HEK293 (cell line): ENCODE measurements around the gene NDC1.

Experiments
- CTCF ChIA-PET: fragments of 350-600 bp; formaldehyde crosslinking; extraction: SDS; loops from one replicate; lab custom pipeline; 2021; ENCODE audit warnings: antibody characterized with exemption; lab: Yijun Ruan, JAX
- POLR2A ChIA-PET: fragments of 300-600 bp; formaldehyde crosslinking; extraction: SDS; loops from one replicate; lab custom pipeline; 2020; ENCODE audit warnings: antibody characterized with exemption, inconsistent platforms; lab: Yijun Ruan, JAX
- H3K27ac ChIP-seq: fragments of 200-500 bp; sonication (Bioruptor generic); 2 replicates; pipeline ENCODE4 v1.5.1; 2014; ENCODE audit warnings: low read depth, low read length, control low read depth, inconsistent platforms; ENCODE audit errors: extremely low read depth
- H3K36me3 ChIP-seq, 2 experiments: fragments of 200-500 bp in 1 of 2; sonication (Bioruptor generic) in 1 of 2; 1 replicate in 1 of 2; 2 replicates in 1 of 2; pipeline ENCODE4 v1.5.1; 2014 to 2017; ENCODE audit warnings: inconsistent platforms in 2 of 2, low read length in 2 of 2; ENCODE audit not compliant: control insufficient read depth in 2 of 2, insufficient read depth in 1 of 2
- H3K4me1 ChIP-seq: fragments of 200-500 bp; sonication (Bioruptor generic); 2 replicates; pipeline ENCODE4 v1.5.1; 2014; ENCODE audit warnings: mild to moderate bottlenecking, low read length, inconsistent platforms; ENCODE audit not compliant: control insufficient read depth, insufficient read depth
- H3K4me3 ChIP-seq: 2 replicates; pipeline ENCODE4 v1.5.1; 2011; ENCODE audit warnings: low read depth, mild to moderate bottlenecking, control low read depth, low read length, moderate library complexity
- H3K9me3 ChIP-seq: fragments of 200-500 bp; sonication (Bioruptor generic); 2 replicates; pipeline ENCODE4 v1.5.1; 2014; ENCODE audit warnings: low read depth, low read length, inconsistent platforms; ENCODE audit not compliant: control insufficient read depth, insufficient read depth
- ELK4 ChIP-seq: IDR thresholded peaks from 2 replicates; pipeline ENCODE4 v1.6.1; 2011; ENCODE audit warnings: mild to moderate bottlenecking, low read depth, low read length, borderline replicate concordance
- GLI2 ChIP-seq: fragments of 450-650 bp; formaldehyde crosslinking; IDR thresholded peaks from 2 replicates; pipeline ENCODE4; 2017; ENCODE audit warnings: missing biosample characterization, missing genetic modification characterization, low read depth, borderline replicate concordance
- INSM2 ChIP-seq: fragments of 450-650 bp; formaldehyde crosslinking; IDR thresholded peaks from 2 replicates; pipeline ENCODE4 v1.5.1; 2016; ENCODE audit warnings: missing biosample characterization, missing genetic modification characterization
- KLF1 ChIP-seq: fragments of 450-650 bp; formaldehyde crosslinking; IDR thresholded peaks from 2 replicates; pipeline ENCODE4 v1.5.1; 2016; ENCODE audit warnings: missing biosample characterization, missing genetic modification characterization
- SCRT1 ChIP-seq: fragments of 450-650 bp; formaldehyde crosslinking; IDR thresholded peaks from 2 replicates; pipeline ENCODE4 v1.5.1; 2016; ENCODE audit warnings: missing biosample characterization, missing genetic modification characterization, borderline replicate concordance
- YY2 ChIP-seq: fragments of 450-650 bp; formaldehyde crosslinking; IDR thresholded peaks from 2 replicates; pipeline ENCODE4 v1.5.1; 2016; ENCODE audit warnings: missing biosample characterization, missing genetic modification characterization
- ZBTB1 ChIP-seq: fragments of 450-650 bp; formaldehyde crosslinking; IDR thresholded peaks from 2 replicates; pipeline ENCODE4 v1.5.1; 2016; ENCODE audit warnings: missing biosample characterization, missing genetic modification characterization
- ZBTB21 ChIP-seq: fragments of 450-650 bp; formaldehyde crosslinking; IDR thresholded peaks from 2 replicates; pipeline ENCODE4 v1.5.1; 2017; ENCODE audit warnings: missing biosample characterization, missing genetic modification characterization
- ZBTB7A ChIP-seq: fragments of 450-650 bp; formaldehyde crosslinking; IDR thresholded peaks from 2 replicates; pipeline ENCODE4 v1.5.1; 2016; ENCODE audit warnings: low read depth, missing biosample characterization, missing genetic modification characterization
- ZFHX2 ChIP-seq: fragments of 450-650 bp; formaldehyde crosslinking; conservative IDR thresholded peaks from 2 replicates; pipeline ENCODE4 v1.5.1; 2016; ENCODE audit warnings: missing biosample characterization, missing genetic modification characterization
- ZFP69B ChIP-seq: fragments of 450-650 bp; formaldehyde crosslinking; IDR thresholded peaks from 2 replicates; pipeline ENCODE4 v1.5.1; 2016; ENCODE audit warnings: missing biosample characterization, missing genetic modification characterization
- ZNF133 ChIP-seq: fragments of 450-650 bp; formaldehyde crosslinking; IDR thresholded peaks from 2 replicates; pipeline ENCODE4 v1.5.1; 2016; ENCODE audit warnings: missing biosample characterization, missing genetic modification characterization
- ZNF26 ChIP-seq: fragments of 450-650 bp; formaldehyde crosslinking; IDR thresholded peaks from 2 replicates; pipeline ENCODE4 v1.5.1; 2016; ENCODE audit warnings: missing biosample characterization, missing genetic modification characterization
- ZNF398 ChIP-seq: fragments of 450-650 bp; formaldehyde crosslinking; IDR thresholded peaks from 2 replicates; pipeline ENCODE4 v1.5.1; 2017; ENCODE audit warnings: missing biosample characterization, missing genetic modification characterization
- ZNF433 ChIP-seq: fragments of 450-650 bp; formaldehyde crosslinking; IDR thresholded peaks from 2 replicates; pipeline ENCODE4 v1.5.1; 2016; ENCODE audit warnings: missing biosample characterization, missing genetic modification characterization, low read depth
- ZNF544 ChIP-seq: fragments of 450-650 bp; formaldehyde crosslinking; IDR thresholded peaks from 2 replicates; pipeline ENCODE4 v1.5.0; 2017; ENCODE audit warnings: missing biosample characterization, missing genetic modification characterization
- ZNF549 ChIP-seq: fragments of 450-650 bp; IDR thresholded peaks from 2 replicates; pipeline ENCODE4 v1.5.1; 2018; ENCODE audit warnings: missing biosample characterization, missing genetic modification characterization, mild to moderate bottlenecking, inconsistent platforms, moderate library complexity
- ZNF560 ChIP-seq: fragments of 450-650 bp; formaldehyde crosslinking; IDR thresholded peaks from 2 replicates; pipeline ENCODE4 v1.5.1; 2017; ENCODE audit warnings: missing biosample characterization, missing genetic modification characterization, borderline replicate concordance
- ZNF580 ChIP-seq: fragments of 450-650 bp; formaldehyde crosslinking; IDR thresholded peaks from 2 replicates; pipeline ENCODE4 v1.5.1; 2016; ENCODE audit warnings: missing biosample characterization, missing genetic modification characterization
- ZNF585B ChIP-seq: fragments of 450-650 bp; formaldehyde crosslinking; IDR thresholded peaks from 2 replicates; pipeline ENCODE4 v1.5.1; 2016; ENCODE audit warnings: missing biosample characterization, missing genetic modification characterization

Gene NDC1

GRCh38 chr1:53851571-53852285, 13.6 kb upstream of the NDC1 start:
- no peaks in the 10 kb centered on the region for H3K4me1 ChIP-seq
- H3K4me3 ChIP-seq: no peak overlapping the region
- H3K36me3 ChIP-seq: peaks cover 0 to 38% of the 10 kb centered on the region in 2 experiments; a peak in 1 of 3 replicates
- ChIA-PET CTCF (interaction anchor here (0.6 to 5.2 kb wide), 3 partner anchors 9 to 98 kb away, joined by 3 to 35 read pairs (median 4); no protein-coding TSS in a partner anchor), POLR2A (no interaction called here)
- H3K9me3 ChIP-seq: no peaks in the 10 kb centered on the region
- no peak for TF ChIP-seq ZNF585B (tag by site-specific recombination)
- no peak overlapping the region for H3K27ac ChIP-seq

GRCh38 chr1:53850082-53850673, 12.1 kb upstream of the NDC1 start:
- peaks cover 0 to 23% of the 10 kb centered on the region in 2 experiments; a peak in 1 of 3 replicates for H3K36me3 ChIP-seq
- POLR2A ChIA-PET: no interaction called here
- CTCF ChIA-PET: interaction anchor here (0.6 to 5.2 kb wide), 5 partner anchors 9 to 83 kb away, joined by 3 to 35 read pairs (median 3); no protein-coding TSS in a partner anchor

GRCh38 chr1:53847980-53848379, 9.9 kb upstream of the NDC1 start:
- Histone ChIP-seq H3K27ac (no peak overlapping the region), H3K36me3 (peaks cover 0 to 6% of the 10 kb centered on the region in 2 experiments; a peak in 1 of 3 replicates), H3K4me3 (no peak overlapping the region), H3K9me3 (no peaks in the 10 kb centered on the region), H3K4me1 (no peaks in the 10 kb centered on the region)
- no peak for TF ChIP-seq ZNF433
- TF ChIP-seq GLI2 (tag by site-specific recombination): no peak
- no peak for TF ChIP-seq ZFHX2 (tag by site-specific recombination)
- no peak for TF ChIP-seq ZNF544
- TF ChIP-seq ZFP69B: no peak
- no peak for TF ChIP-seq ELK4
- TF ChIP-seq ZNF133: no peak
- no peak for TF ChIP-seq ZNF580 (tag by site-specific recombination)
- TF ChIP-seq ZNF560 (tag by site-specific recombination): no peak
- CTCF ChIA-PET: interaction anchor here (1.3 to 5.2 kb wide), 2 partner anchors 13 to 31 kb away, joined by 3 to 35 read pairs; no protein-coding TSS in a partner anchor
- POLR2A ChIA-PET: no interaction called here

More at GRCh38 chr1:53850082-53850673, 12.1 kb upstream of the NDC1 start:
- TF ChIP-seq YY2 (tag by site-specific recombination) (no peak), INSM2 (tag by site-specific recombination) (no peak), ZBTB7A (tag by site-specific recombination) (no peak)
- H3K9me3 ChIP-seq: no peaks in the 10 kb centered on the region
- no peak overlapping the region for H3K27ac ChIP-seq
- no peak overlapping the region for H3K4me3 ChIP-seq
- no peaks in the 10 kb centered on the region for H3K4me1 ChIP-seq

- CTCF ChIA-PET: no interaction called here
- Histone ChIP-seq H3K4me1 (no peaks in the 10 kb centered on the region), H3K27ac (no peak overlapping the region), H3K4me3 (no peak overlapping the region), H3K36me3 (no peaks in the 10 kb centered on the region), H3K9me3 (no peaks in the 10 kb centered on the region)
- POLR2A ChIA-PET: no interaction called here
- TF ChIP-seq ZNF549 (tag by site-specific recombination): no peak
- TF ChIP-seq KLF1 (tag by site-specific recombination): no peak
- TF ChIP-seq SCRT1 (tag by site-specific recombination): peak; percentile 61
- no peak for TF ChIP-seq ZNF398
- no peak for TF ChIP-seq ZBTB21 (tag by site-specific recombination)
- TF ChIP-seq ZBTB1 (tag by site-specific recombination): no peak
- TF ChIP-seq ZNF26 (tag by site-specific recombination): no peak
Observed at GRCh38 chr1:53842347-53842746, 4.3 kb upstream of the NDC1 start.
